GM21360 (cell line): ENCODE data around the gene NEK10.

Experiments used
- ATAC-seq: cut with Tn5 transposase; IDR thresholded peaks from one replicate; pipeline ENCODE4 v1.9.1; 2021; ENCODE audit warnings: mild to moderate bottlenecking, moderate library complexity; ENCODE audit not compliant: unreplicated experiment

The NEK10 gene

GRCh38 chr3:27078246-27078913 is 290.8 kb downstream of the NEK10 start:
- ATAC-seq, result no peak

GRCh38 chr3:27076815-27077630 is 292.2 kb downstream of the NEK10 start:
- no peak for ATAC-seq

GRCh38 chr3:27074914-27075313 is 294.3 kb downstream of the NEK10 start:
- ATAC-seq, result no peak

- ATAC-seq, result no peak
Measured at GRCh38 chr3:27073912-27074311, 295.3 kb downstream of the NEK10 start.

GRCh38 chr3:27072810-27073651 is 296.2 kb downstream of the NEK10 start:
- ATAC-seq, result no peak

- no peak for ATAC-seq
Measured at GRCh38 chr3:27060336-27060735, 308.8 kb downstream of the NEK10 start.
